ENCODE data around the gene OTUD1. TPM values are rescaled to one million over a fixed set of nuclear protein-coding genes. Genes with fewer than 3 reads are reported as not detected.

The OTUD1 gene
- total RNA-seq, 2 experiments from 2014 or later, result 4.5 to 6.8 TPM

DNA sequence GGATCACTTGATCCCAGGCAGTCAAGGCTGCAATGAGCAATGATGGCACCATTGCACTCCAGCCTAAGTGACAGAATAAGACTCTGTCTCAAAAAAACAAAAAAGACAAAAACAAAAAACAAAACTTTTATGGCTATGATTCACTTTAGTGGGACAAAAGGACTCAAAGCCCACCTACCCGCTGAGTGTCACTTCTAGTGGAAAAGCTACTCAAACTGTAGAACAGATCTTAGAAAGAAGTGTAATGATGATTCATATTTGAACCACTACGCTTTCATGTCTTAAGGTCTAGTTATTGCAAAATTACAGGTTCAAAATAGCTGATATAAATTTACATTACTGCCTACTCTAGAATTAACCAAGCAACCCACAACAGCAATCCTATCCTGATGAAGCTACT, 47.1 kb upstream of the OTUD1 start:
- Histone ChIP-seq H3K9me3 (ENCODE audit: low read length) (no peaks in the 10 kb centered on the region), H3K4me1 (ENCODE audit: insufficient read depth, low read length, poor library complexity, severe bottlenecking) (no peaks in the 10 kb centered on the region), H4K20me1 (ENCODE audit: insufficient read depth, low read length) (no peaks in the 10 kb centered on the region), H3K9me2 (ENCODE audit: insufficient read depth, low read length) (no peaks in the 10 kb centered on the region), H3K36me3 (ENCODE audit: insufficient read depth, low read length) (no peaks in the 10 kb centered on the region), H2AFZ (ENCODE audit: low read length) (no peak overlapping the region), H3K27ac (ENCODE audit: low read depth, low read length, poor library complexity, severe bottlenecking) (no peak overlapping the region), H3K4me3 (ENCODE audit: low read depth, low read length, poor library complexity, severe bottlenecking) (no peak overlapping the region), H3K4me2 (ENCODE audit: low read length) (no peak overlapping the region), H3K79me2 (ENCODE audit: insufficient read depth, low read depth, low read length) (no peaks in the 10 kb centered on the region)
- BruUV-seq (replicated peaks), result no TSS peak
- ChIA-PET CTCF (ENCODE audit: unreplicated experiment) (no interaction called here), POLR2A (interaction anchor here (2.0 to 2.4 kb wide), 2 partner anchors 10 to 24 kb away, joined by 6 to 9 read pairs; no protein-coding TSS in a partner anchor)
- TF ChIP-seq EZH2phosphoT487 (IDR thresholded peaks at IDR 0.05; ENCODE audit: borderline replicate concordance, low read depth, low read length), result no peak
- TF ChIP-seq, protein P1, sequence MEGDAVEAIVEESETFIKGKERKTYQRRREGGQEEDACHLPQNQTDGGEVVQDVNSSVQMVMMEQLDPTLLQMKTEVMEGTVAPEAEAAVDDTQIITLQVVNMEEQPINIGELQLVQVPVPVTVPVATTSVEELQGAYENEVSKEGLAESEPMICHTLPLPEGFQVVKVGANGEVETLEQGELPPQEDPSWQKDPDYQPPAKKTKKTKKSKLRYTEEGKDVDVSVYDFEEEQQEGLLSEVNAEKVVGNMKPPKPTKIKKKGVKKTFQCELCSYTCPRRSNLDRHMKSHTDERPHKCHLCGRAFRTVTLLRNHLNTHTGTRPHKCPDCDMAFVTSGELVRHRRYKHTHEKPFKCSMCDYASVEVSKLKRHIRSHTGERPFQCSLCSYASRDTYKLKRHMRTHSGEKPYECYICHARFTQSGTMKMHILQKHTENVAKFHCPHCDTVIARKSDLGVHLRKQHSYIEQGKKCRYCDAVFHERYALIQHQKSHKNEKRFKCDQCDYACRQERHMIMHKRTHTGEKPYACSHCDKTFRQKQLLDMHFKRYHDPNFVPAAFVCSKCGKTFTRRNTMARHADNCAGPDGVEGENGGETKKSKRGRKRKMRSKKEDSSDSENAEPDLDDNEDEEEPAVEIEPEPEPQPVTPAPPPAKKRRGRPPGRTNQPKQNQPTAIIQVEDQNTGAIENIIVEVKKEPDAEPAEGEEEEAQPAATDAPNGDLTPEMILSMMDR (conservative IDR thresholded peaks at IDR 0.05; ENCODE audit: low read length), result no peak
- intact Hi-C loops (cut with micrococcal nuclease; ENCODE audit: unreplicated experiment), result no loop called here
- no peak for DNase-seq (ENCODE audit: low spot score)

DNA sequence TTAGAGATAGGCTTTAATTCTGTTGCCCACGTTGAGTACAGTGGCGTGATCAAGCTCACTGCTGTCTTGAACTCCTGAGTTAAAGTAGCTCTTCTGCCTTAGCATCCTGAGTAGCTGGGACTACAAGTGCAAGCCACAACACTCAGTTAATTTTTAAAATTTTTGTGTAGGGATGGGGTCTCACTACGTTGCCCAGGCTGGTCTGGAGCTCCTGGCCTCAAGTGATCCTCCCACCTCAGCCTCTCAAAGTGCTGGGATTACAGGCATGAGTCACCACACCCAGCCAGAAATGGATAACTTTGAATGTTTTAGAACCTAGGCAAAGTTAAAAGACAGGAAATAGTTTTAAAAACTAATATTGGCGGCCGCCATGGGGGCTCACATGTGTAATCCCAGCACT, 43.9 kb upstream of the OTUD1 start:
- Histone ChIP-seq H2AFZ (ENCODE audit: low read length) (no peak overlapping the region), H4K20me1 (ENCODE audit: insufficient read depth, low read length) (no peaks in the 10 kb centered on the region), H3K4me1 (ENCODE audit: insufficient read depth, low read length, poor library complexity, severe bottlenecking) (no peaks in the 10 kb centered on the region), H3K79me2 (ENCODE audit: insufficient read depth, low read depth, low read length) (no peaks in the 10 kb centered on the region), H3K9me2 (ENCODE audit: insufficient read depth, low read length) (no peaks in the 10 kb centered on the region), H3K27ac (ENCODE audit: low read depth, low read length, poor library complexity, severe bottlenecking) (no peak overlapping the region), H3K4me2 (ENCODE audit: low read length) (no peak overlapping the region), H3K9me3 (ENCODE audit: low read length) (no peaks in the 10 kb centered on the region), H3K4me3 (ENCODE audit: low read depth, low read length, poor library complexity, severe bottlenecking) (no peak overlapping the region), H3K36me3 (ENCODE audit: insufficient read depth, low read length) (no peaks in the 10 kb centered on the region)
- POLR2A ChIA-PET, result interaction anchor here (0.6 to 1.4 kb wide), 2 partner anchors 10 to 152 kb away, joined by 3 to 5 read pairs; no protein-coding TSS in a partner anchor
- CTCF ChIA-PET (ENCODE audit: unreplicated experiment), result no interaction called here
- intact Hi-C loops (cut with micrococcal nuclease; ENCODE audit: unreplicated experiment), result no loop called here
- no peak for DNase-seq (ENCODE audit: low spot score)
- BruUV-seq (replicated peaks), result no TSS peak
- TF ChIP-seq, protein P1 (conservative IDR thresholded peaks at IDR 0.05; ENCODE audit: low read length), result no peak
- TF ChIP-seq EZH2phosphoT487 (IDR thresholded peaks at IDR 0.05; ENCODE audit: borderline replicate concordance, low read depth, low read length), result no peak

DNA sequence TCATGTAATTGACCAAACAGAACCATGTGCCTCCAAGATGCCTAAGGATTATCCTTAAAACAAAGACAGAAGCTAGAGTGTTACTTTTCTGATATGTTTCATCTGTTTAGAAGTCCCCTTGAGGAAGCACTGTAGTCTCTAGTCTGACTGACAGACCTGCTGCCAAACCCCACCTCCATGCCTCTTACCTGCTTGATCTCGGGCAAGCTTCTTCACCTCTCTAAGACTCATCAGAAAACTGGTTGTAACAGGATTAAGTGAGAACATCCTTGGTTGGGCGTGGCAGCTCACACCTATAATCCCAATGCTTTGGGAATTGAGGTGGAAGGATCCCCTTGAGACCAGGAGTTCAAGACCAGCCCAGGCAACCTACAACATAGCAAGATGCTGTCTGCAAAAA, 42.2 kb upstream of the OTUD1 start:
- Histone ChIP-seq H4K20me1 (ENCODE audit: insufficient read depth, low read length) (no peaks in the 10 kb centered on the region), H3K36me3 (ENCODE audit: insufficient read depth, low read length) (no peaks in the 10 kb centered on the region), H3K79me2 (ENCODE audit: insufficient read depth, low read depth, low read length) (no peaks in the 10 kb centered on the region), H3K4me3 (ENCODE audit: low read depth, low read length, poor library complexity, severe bottlenecking) (no peak overlapping the region), H2AFZ (ENCODE audit: low read length) (no peak overlapping the region), H3K27ac (ENCODE audit: low read depth, low read length, poor library complexity, severe bottlenecking) (no peak overlapping the region), H3K4me2 (ENCODE audit: low read length) (no peak overlapping the region), H3K4me1 (ENCODE audit: insufficient read depth, low read length, poor library complexity, severe bottlenecking) (no peaks in the 10 kb centered on the region), H3K9me2 (ENCODE audit: insufficient read depth, low read length) (no peaks in the 10 kb centered on the region), H3K9me3 (ENCODE audit: low read length) (no peaks in the 10 kb centered on the region)
- no TSS peak for BruUV-seq (replicated peaks)
- TF ChIP-seq, protein P1 (conservative IDR thresholded peaks at IDR 0.05; ENCODE audit: low read length), result no peak
- TF ChIP-seq EZH2phosphoT487 (IDR thresholded peaks at IDR 0.05; ENCODE audit: borderline replicate concordance, low read depth, low read length), result no peak
- CTCF ChIA-PET (ENCODE audit: unreplicated experiment), result no interaction called here
- POLR2A ChIA-PET, result interaction anchor here (0.6 kb wide), 1 partner anchor 15 kb away, joined by 3 read pairs; no protein-coding TSS in a partner anchor
- intact Hi-C loops (cut with micrococcal nuclease; ENCODE audit: unreplicated experiment), result no loop called here
- no peak for DNase-seq (ENCODE audit: low spot score)
